HG02610 (cell line): ENCODE measurements around the gene HRNR.

Source experiments
- ATAC-seq: cut with Tn5 transposase; IDR thresholded peaks from one replicate; pipeline ENCODE4 v1.9.1; 2021; ENCODE audit warnings: mild to moderate bottlenecking, moderate library complexity; ENCODE audit not compliant: unreplicated experiment

The HRNR gene

GRCh38 chr1:152189657-152190442, 34.1 kb downstream of the HRNR start:
- no peak for ATAC-seq

DNA sequence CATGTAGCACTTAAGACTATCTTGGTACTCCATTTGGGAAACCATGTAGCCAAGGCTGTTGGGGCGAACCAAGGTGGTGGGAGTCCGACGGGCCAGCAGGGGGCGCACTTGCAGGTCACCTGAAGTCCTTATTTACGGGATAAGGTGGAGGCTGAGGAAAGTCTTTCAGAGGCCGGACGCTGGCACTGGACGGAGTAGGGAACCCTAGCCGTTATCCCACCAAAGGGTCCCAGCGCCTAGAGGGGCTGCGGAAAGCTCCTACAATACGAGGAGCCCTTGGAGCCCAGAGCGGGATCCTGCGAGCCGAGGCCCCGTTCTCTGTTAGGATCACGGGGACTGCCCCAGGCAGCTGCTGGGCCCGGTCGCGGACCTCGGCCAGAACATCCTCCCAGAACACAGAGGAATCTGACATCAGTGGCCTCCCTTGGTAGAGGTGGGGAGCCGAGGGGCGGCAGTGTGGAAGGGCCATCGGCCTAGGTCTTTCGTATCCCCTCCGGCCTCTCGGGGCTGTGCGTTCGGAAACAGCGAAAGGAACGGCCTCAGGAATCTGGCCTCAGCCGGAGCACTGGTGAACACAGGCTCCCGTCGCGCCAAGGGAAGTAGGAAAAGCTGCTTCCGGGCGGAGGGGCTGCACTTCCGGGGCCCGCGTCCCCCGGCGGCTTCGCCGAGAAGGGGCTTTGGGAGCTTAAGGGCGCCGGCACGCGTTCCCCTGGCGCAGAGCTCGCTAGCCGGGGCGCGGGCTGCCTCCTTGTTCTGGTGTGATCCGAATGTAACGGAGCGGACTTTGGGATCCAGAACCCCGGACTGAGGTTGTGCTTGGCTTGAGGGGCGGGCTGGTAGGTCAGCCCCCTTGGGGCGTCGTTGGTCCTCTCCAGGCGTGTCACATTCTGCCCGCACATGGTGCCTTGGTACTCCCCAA, 35.1 kb downstream of the HRNR start:
- ATAC-seq: no peak

- ATAC-seq: no peak
Measured at GRCh38 chr1:152186556-152187285, 37.3 kb downstream of the HRNR start.

DNA sequence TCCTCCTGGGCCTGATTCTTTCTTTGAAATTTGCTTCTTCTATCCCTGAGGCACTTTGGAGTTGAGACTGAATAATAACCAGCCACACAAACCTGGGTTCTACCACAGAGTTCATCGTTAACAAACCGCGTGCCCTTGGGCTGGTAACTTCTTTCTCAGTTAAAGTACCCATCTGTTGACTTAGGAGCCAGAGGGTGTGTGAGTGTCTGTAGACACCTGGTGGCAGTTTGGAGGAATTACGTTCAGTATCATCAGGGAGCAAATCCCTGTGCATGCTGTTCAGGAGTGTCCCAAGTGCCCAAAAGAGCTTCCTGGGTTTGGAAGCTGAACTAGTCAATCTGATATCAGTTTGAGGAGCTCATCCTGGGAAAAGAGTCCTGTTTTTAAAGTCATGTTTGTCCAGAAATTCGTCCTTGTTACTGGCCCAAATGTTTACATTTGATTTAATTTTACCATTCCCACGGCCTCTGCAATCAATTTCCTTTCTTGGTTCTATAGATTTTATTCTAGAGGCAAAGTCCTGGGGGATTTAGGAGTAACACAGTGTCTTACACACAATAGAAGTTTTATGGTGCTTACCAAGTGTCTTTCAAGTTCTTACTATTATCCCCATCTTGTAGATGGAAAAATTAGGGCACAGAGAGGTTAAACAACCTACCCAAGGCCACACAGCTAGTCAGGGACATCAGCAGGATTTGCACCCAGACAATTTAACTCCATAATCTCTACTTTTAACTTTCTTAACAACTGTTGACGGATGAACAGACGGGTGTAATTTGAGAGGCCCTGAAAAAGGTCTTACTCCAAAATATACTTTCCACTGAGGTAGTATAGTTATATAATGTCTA, 38.2 kb downstream of the HRNR start:
- peak; percentile 74 for ATAC-seq

- ATAC-seq: no peak
Measured at GRCh38 chr1:152182944-152183361, 41.0 kb downstream of the HRNR start.

DNA sequence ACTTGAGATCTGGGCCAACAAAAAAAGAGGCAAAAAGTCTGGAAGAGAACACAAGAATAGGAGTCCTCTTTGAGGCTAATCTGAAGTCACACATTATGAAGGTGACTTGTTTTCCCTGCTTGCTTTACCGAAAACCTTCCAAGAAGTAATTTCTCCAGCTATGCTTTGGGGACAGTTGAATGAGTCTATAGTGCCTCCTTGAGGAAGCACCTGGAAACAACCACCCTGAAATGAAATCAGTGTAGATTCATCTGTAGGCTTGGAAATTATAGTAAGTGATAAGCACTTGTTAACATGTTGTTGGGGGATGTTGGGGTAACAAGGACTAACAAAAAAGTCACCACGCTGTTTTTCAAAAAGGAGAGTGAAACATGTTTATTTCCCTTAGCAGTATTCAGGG, 41.6 kb downstream of the HRNR start:
- ATAC-seq: no peak

GRCh38 chr1:152179566-152179965, 44.4 kb downstream of the HRNR start:
- ATAC-seq: no peak

GRCh38 chr1:152170287-152170905, 53.6 kb downstream of the HRNR start:
- no peak for ATAC-seq

GRCh38 chr1:152169366-152170025, 54.5 kb downstream of the HRNR start:
- no peak for ATAC-seq

- no peak for ATAC-seq
Measured at GRCh38 chr1:152168535-152168868, 55.5 kb downstream of the HRNR start.

GRCh38 chr1:152167835-152168534, 56.0 kb downstream of the HRNR start:
- no peak for ATAC-seq

- no peak for ATAC-seq
Measured at GRCh38 chr1:152166966-152167365, 57.0 kb downstream of the HRNR start.

GRCh38 chr1:152165286-152166077, 58.5 kb downstream of the HRNR start:
- no peak for ATAC-seq

- ATAC-seq: no peak
Measured at GRCh38 chr1:152164517-152165136, 59.4 kb downstream of the HRNR start.

GRCh38 chr1:152162792-152163463, 61.1 kb downstream of the HRNR start:
- no peak for ATAC-seq
